ENCODE measurements around the gene ACVR2A. TPM values are rescaled to one million over a fixed set of nuclear protein-coding genes. Genes with fewer than 3 reads are reported as not detected.

ACVR2A gene
- total and polyA plus RNA-seq, 9 of the 15 experiments (the other 6 are each of a cell fraction or from before 2014, with no cell fraction given), result 1.2 to 3.9 (median 2.4) TPM

DNA sequence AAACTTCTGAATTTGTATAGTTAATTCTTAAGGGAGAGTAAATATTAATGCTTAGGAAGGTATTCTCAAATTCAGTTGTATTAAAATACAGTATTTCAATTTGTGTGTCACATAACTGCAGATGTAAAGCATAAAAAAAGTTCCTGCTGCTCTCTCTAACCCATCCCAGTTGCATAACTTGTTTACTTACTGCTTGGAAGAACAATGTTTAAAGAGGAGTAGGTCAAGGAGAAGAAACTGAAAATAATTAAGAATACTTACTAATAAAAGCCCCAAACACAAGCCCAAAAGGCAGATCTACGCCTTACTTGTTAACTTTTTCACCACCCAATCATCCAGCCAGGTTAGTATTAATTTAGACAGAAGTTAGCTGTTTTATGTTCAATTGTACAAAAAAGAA is 94.5 kb downstream of the ACVR2A start:
- Histone ChIP-seq H3K27ac (ENCODE audit: extremely low read depth, low read depth, low read length) (no peak overlapping the region), H2AFZ (ENCODE audit: low read depth, low read length) (no peak overlapping the region), H3K4me1 (replicated peaks in 1 of 2; ENCODE audit: control insufficient read depth in 2 of 2, insufficient read depth in 2 of 2, low read length in 2 of 2) (no peaks in the 10 kb centered on the region), H3K79me2 (ENCODE audit: control insufficient read depth, insufficient read depth, low read length) (no peaks in the 10 kb centered on the region), H3K9ac (ENCODE audit: insufficient read depth in 1 of 2, low read depth in 2 of 2, low read length in 2 of 2) (no peak overlapping the region), H3K4me3 (no peak overlapping the region), H3K27me3 (ENCODE audit: control insufficient read depth in 2 of 2, insufficient read depth in 2 of 2, low read length in 2 of 2) (no peaks in the 10 kb centered on the region), H3K36me3 (ENCODE audit: control insufficient read depth, insufficient read depth, low read length) (peaks cover 54% of the 10 kb centered on the region), H4K20me1 (replicated peaks; ENCODE audit: control insufficient read depth, insufficient read depth, low read length) (no peaks in the 10 kb centered on the region), H3K9me1 (ENCODE audit: control insufficient read depth, insufficient read depth, low read length) (no peaks in the 10 kb centered on the region), H3K4me2 (ENCODE audit: insufficient read depth, low read length) (no peak overlapping the region), H3K9me3 (replicated peaks; ENCODE audit: control insufficient read depth, insufficient read depth, low read depth, low read length) (no peaks in the 10 kb centered on the region)
- ChIA-PET CTCF (ENCODE audit: low intra/inter-chr PET ratio) (no interaction called here), POLR2A (no interaction called here)
- BruUV-seq (replicated peaks), result no TSS peak
- ATAC-seq (no peak), FAIRE-seq (no peak), DNase-seq (ENCODE audit: extremely low read depth in 1 of 4, low spot score in 3 of 4) (no peak)
- TF ChIP-seq U2AF1 (optimal IDR thresholded peaks at IDR 0.05; ENCODE audit: low read depth, low read length), result no peak
- TF ChIP-seq, protein P1, sequence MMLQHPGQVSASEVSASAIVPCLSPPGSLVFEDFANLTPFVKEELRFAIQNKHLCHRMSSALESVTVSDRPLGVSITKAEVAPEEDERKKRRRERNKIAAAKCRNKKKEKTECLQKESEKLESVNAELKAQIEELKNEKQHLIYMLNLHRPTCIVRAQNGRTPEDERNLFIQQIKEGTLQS (IDR thresholded peaks at IDR 0.05), result no peak
- TF ChIP-seq, protein P1 (CRISPR knock-in tag; conservative IDR thresholded peaks at IDR 0.05), result no peak
- TF ChIP-seq IFI16 (CRISPR knock-in tag; IDR thresholded peaks at IDR 0.05), result no peak
- TF ChIP-seq POLR3G (IDR thresholded peaks at IDR 0.05; ENCODE audit: extremely low read depth, insufficient read length, insufficient replicate concordance), result no peak
- TF ChIP-seq GABPB1 (CRISPR knock-in tag; IDR thresholded peaks at IDR 0.05), result no peak
- no peak for TF ChIP-seq KLF1 (tag; IDR thresholded peaks at IDR 0.05)
- TF ChIP-seq RBM15 (IDR thresholded peaks at IDR 0.05; ENCODE audit: insufficient read depth, low read length), result no peak
- TF ChIP-seq CC2D1A (IDR thresholded peaks at IDR 0.05), result no peak
- no peak for TF ChIP-seq ZNF12 (CRISPR knock-in tag; IDR thresholded peaks at IDR 0.05)
- TF ChIP-seq, protein P2, sequence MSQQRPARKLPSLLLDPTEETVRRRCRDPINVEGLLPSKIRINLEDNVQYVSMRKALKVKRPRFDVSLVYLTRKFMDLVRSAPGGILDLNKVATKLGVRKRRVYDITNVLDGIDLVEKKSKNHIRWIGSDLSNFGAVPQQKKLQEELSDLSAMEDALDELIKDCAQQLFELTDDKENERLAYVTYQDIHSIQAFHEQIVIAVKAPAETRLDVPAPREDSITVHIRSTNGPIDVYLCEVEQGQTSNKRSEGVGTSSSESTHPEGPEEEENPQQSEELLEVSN (IDR thresholded peaks at IDR 0.05; ENCODE audit: borderline replicate concordance in 1 of 2, extremely low read depth in 1 of 2, insufficient read depth in 1 of 2, insufficient read length in 1 of 2, low read depth in 1 of 2, low read length in 1 of 2, poor library complexity in 1 of 2, severe bottlenecking in 1 of 2), result no peak
- TF ChIP-seq, protein P3, sequence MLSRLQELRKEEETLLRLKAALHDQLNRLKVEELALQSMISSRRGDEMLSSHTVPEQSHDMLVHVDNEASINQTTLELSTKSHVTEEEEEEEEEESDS (CRISPR knock-in tag; IDR thresholded peaks at IDR 0.05), result no peak
- no peak for TF ChIP-seq EZH2 (IDR thresholded peaks at IDR 0.05; ENCODE audit: borderline replicate concordance, low read depth, low read length)
- no peak for TF ChIP-seq HEY1 (CRISPR knock-in tag; IDR thresholded peaks at IDR 0.05; ENCODE audit: borderline replicate concordance)
- in situ Hi-C loops (cut with MboI), result loop anchor here (10.0 to 25.0 kb wide), 2 partner anchors 575 to 1048 kb away; no protein-coding TSS in a partner anchor
- intact Hi-C loops (cut with micrococcal nuclease), result loop anchor here (5.0 kb wide), 1 partner anchor 263 kb away; no protein-coding TSS in a partner anchor
- WGBS (ENCODE audit: insufficient coverage, low coverage, missing lambda C conversion rate), result 92% methylated on average over 1 of the region's 1 CpG
